Transverse colon (tissue), 4 donors: ENCODE measurements around the gene SPPL3. TPM values are rescaled to one million over a fixed set of nuclear protein-coding genes. Genes with fewer than 3 reads are reported as not detected.

Experiments
- DNase-seq: peaks from one replicate; pipeline ENCODE4 v3.0.0-alpha.2; 2019
- H3K27ac ChIP-seq, 4 donors: fragments of 200-600 bp; sonication (generic); 2 replicates each; pipeline ENCODE4 v1.5.1; 2016 to 2018; ENCODE audit warnings: inconsistent platforms in 4 of 4
- H3K27me3 ChIP-seq: fragments of 200-600 bp; sonication (generic); 2 replicates; pipeline ENCODE4 v1.5.1; 2017; ENCODE audit warnings: inconsistent platforms
- H3K36me3 ChIP-seq, 4 donors: fragments of 200-600 bp; sonication (generic); 2 replicates each; pipeline ENCODE4 v1.5.1; 2017 to 2019; ENCODE audit warnings: inconsistent platforms in 4 of 4
- H3K4me1 ChIP-seq, 4 donors: fragments of 200-600 bp; sonication (generic); 2 replicates each; pipeline ENCODE4 v1.5.1; 2017 to 2020; ENCODE audit warnings: inconsistent platforms in 4 of 4
- H3K4me3 ChIP-seq, 4 donors: fragments of 200-600 bp; sonication (generic); 1 replicate in 1 of 4; 2 replicates in 3 of 4; pipeline versions ENCODE4 v1.5.1 to v1.6.1; 2017 to 2019; ENCODE audit warnings: inconsistent platforms in 4 of 4
- H3K9me3 ChIP-seq, 2 donors: fragments of 200-600 bp; sonication (generic); 2 replicates each; pipeline ENCODE4 v1.5.1; 2017 to 2019; ENCODE audit warnings: inconsistent platforms in 2 of 2
- EP300 ChIP-seq: sonication (generic); formaldehyde crosslinking; IDR thresholded peaks from one replicate; pipeline ENCODE4 v1.6.1; 2017; ENCODE audit warnings: antibody characterized with exemption, low read depth
- POLR2A ChIP-seq: fragments of 450-650 bp; IDR thresholded peaks from one replicate; pipeline ENCODE4 v1.6.1; 2016; ENCODE audit warnings: antibody characterized with exemption, mild to moderate bottlenecking, moderate library complexity
- POLR2AphosphoS5 ChIP-seq, 3 donors: sonication (generic); formaldehyde crosslinking; IDR thresholded peaks; one replicate each; pipeline ENCODE4 v1.6.1; 2016; ENCODE audit warnings: antibody characterized with exemption in 3 of 3
- WGBS, 2 donors: methylation state at CpG; one replicate each; pipeline ENCODE4 v1.1.5; 2018; ENCODE audit warnings: low coverage in 1 of 2; 5-methylcytosine and 5-hydroxymethylcytosine counted together
- in situ Hi-C, 4 donors: fragments of 200-750 bp; cut with MboI; loops; one replicate each; pipeline versions ENCODE4 v1.15.0 to v1.15.1; 2017; ENCODE audit warnings: low sequenced_read_pairs in 3 of 4, low pct_ligation_motif_present in 1 of 4, low pct_unique_long_range_greater_than_20kb in 1 of 4
- intact Hi-C: fragments of 100-400 bp; cut with DNase I; formaldehyde crosslinking; loops from one replicate; pipeline ENCODE4 v1.15.1; 2023; ENCODE audit warnings: low total_unique reads
- total RNA-seq, 4 donors: library from RNA; depleted of rRNA; stranded (reverse); fragments of >200 nt; gene quantifications; one replicate each; pipeline ENCODE4 v1.1.0, GENCODE V29; 2016
- TF ChIP-seq, protein P1 (sequence below), 5 experiments: fragments of 200-600 bp in 3 of 5; fragments of 450-650 bp in 2 of 5; sonication (generic) in 3 of 5; IDR thresholded peaks; 1 replicate in 2 of 5; 2 replicates in 3 of 5; pipeline ENCODE4 v1.5.1; 2016 to 2017; ENCODE audit warnings: antibody characterized with exemption in 5 of 5, inconsistent platforms in 3 of 5, mild to moderate bottlenecking in 2 of 5, moderate library complexity in 1 of 5

SPPL3 gene
- total RNA-seq, 4 donors from 2014 or later, result 34.7 to 45.4 (median 41.6) TPM

GRCh38 chr12:120928864-120929652 lies 24.9 kb upstream of the SPPL3 start:
- WGBS, 2 donors, result 62 to 80% methylated on average over 2 to 13 of the region's 13 CpGs
- in situ Hi-C loops (no loop called here), intact Hi-C loops (no loop called here)
- Histone ChIP-seq H3K27me3 (no peaks in the 10 kb centered on the region), H3K27ac (no peak overlapping the region), H3K4me1 (peaks cover 0 to 3% (median 0%) of the 10 kb centered on the region in 4 donors), H3K9me3 (no peaks in the 10 kb centered on the region), H3K4me3 (no peak overlapping the region), H3K36me3 (no peaks in the 10 kb centered on the region)
- peak; percentile 67 for DNase-seq
- TF ChIP-seq POLR2A (no peak), POLR2AphosphoS5 (IDR thresholded peaks at IDR 0.05) (no peak), EP300 (no peak)
- TF ChIP-seq, protein P1, sequence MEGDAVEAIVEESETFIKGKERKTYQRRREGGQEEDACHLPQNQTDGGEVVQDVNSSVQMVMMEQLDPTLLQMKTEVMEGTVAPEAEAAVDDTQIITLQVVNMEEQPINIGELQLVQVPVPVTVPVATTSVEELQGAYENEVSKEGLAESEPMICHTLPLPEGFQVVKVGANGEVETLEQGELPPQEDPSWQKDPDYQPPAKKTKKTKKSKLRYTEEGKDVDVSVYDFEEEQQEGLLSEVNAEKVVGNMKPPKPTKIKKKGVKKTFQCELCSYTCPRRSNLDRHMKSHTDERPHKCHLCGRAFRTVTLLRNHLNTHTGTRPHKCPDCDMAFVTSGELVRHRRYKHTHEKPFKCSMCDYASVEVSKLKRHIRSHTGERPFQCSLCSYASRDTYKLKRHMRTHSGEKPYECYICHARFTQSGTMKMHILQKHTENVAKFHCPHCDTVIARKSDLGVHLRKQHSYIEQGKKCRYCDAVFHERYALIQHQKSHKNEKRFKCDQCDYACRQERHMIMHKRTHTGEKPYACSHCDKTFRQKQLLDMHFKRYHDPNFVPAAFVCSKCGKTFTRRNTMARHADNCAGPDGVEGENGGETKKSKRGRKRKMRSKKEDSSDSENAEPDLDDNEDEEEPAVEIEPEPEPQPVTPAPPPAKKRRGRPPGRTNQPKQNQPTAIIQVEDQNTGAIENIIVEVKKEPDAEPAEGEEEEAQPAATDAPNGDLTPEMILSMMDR (IDR thresholded peaks at IDR 0.05), result no peak

DNA sequence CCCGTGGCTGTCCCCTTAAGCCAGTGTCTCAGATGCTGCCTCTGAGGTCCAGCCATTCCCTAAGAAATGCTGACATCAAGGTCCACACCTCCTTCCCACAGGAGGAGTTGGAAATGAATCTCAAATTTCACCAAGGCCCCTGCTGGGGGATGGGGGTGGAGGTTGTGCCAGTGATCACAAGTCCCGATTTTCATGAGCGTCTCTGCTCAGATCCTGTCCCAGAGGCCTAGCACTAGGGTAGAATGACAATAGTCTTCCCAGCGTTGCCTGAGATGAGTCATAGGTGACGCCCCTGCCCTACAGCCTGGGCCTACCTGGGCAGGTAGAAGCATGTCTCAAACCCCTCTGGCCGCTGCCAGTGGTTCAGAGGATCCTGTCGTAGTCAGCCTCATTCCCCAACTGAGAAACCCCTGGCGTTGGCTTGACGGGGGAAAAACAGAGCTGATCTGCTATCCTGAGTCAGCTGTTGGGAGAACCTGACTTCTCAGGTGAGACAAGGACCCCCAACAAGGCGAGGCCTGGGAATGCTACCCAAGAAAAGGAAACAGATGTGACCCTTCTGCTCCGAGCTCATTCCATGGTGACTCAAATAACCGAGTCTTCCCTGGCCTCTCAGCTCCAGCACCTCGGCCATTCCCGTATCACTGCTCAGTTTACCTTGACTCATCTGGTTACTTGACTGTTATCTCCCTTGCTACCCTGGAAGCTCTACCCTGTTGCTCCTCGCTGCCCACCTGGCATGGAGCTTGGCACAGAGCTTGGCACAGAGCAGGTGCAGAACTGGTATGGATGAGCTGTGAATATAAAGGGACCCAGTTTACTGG lies 21.8 kb upstream of the SPPL3 start:
- whole genome bisulfite sequencing, 2 donors, result 80% methylated on average over 14 of the region's 15 CpGs; no CpG with 5 or more reads in 1 of the 2 donors
- no peak for DNase-seq
- H3K4me3 ChIP-seq, result no peak overlapping the region
- in situ Hi-C loops, result no loop called here
- no peaks in the 10 kb centered on the region for H3K36me3 ChIP-seq
- no peaks in the 10 kb centered on the region for H3K27me3 ChIP-seq
- no peak overlapping the region for H3K27ac ChIP-seq
- TF ChIP-seq EP300 (no peak), POLR2A (no peak), POLR2AphosphoS5 (IDR thresholded peaks at IDR 0.05) (no peak)
- TF ChIP-seq, protein P1 (IDR thresholded peaks at IDR 0.05), result no peak
- no peaks in the 10 kb centered on the region for H3K9me3 ChIP-seq
- intact Hi-C loops, result no loop called here
- H3K4me1 ChIP-seq, result peaks cover 0 to 3% (median 0%) of the 10 kb centered on the region in 4 donors

DNA sequence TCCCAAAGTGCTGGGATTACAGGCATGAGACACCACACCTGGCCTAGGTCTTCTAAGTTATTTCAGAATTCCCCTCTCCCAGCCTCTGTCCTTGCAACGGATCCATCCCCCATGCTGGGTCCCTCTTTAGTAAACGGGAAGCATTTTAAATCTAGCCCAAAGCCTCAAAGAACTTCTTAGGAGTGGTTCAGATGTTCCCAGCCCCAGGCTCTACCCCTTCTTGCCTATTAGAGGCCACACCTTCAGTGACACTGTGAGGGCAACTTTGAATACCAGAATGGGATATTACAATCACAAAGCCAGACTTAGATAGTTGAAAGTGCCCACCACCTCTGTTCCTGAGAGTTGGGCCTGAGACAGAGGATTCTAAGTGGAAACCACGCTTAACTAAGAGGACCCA lies 18.1 kb upstream of the SPPL3 start:
- in situ Hi-C loops, result no loop called here
- no peak for TF ChIP-seq POLR2AphosphoS5 (IDR thresholded peaks at IDR 0.05)
- H3K27me3 ChIP-seq, result no peaks in the 10 kb centered on the region
- H3K4me3 ChIP-seq, result no peak overlapping the region
- no peak overlapping the region for H3K27ac ChIP-seq
- H3K36me3 ChIP-seq, result no peaks in the 10 kb centered on the region
- peaks cover 10 to 12% of the 10 kb centered on the region in 2 donors for H3K9me3 ChIP-seq
- H3K4me1 ChIP-seq, result no peaks in the 10 kb centered on the region
- whole genome bisulfite sequencing, 2 donors, result 77 to 78% methylated on average over 3 of the region's 3 CpGs
- DNase-seq, result no peak
- intact Hi-C loops, result no loop called here

DNA sequence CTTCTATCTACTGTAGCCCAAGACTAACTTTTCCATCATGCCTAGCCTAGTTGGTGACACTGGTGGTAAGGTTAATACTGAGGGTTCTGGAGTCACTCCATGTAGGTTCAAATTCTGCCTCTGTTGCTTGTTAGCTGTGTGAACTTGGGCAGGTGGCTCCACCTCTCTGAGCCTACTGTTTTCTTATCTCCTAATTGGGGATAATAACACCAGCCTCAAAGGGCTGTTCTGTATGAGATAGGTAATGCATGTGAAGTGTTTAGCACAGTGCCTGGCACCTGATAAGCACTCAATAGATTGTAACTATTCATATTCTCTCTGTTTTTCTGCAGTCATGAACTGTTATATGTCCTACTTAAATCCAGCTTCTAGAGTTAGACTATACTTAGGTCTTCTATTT lies 17.5 kb upstream of the SPPL3 start:
- no peak overlapping the region for H3K27ac ChIP-seq
- no peak overlapping the region for H3K4me3 ChIP-seq
- in situ Hi-C loops, result no loop called here
- no peaks in the 10 kb centered on the region for H3K27me3 ChIP-seq
- H3K4me1 ChIP-seq, result no peaks in the 10 kb centered on the region
- DNase-seq, result no peak
- no peaks in the 10 kb centered on the region for H3K36me3 ChIP-seq
- TF ChIP-seq POLR2A (no peak), POLR2AphosphoS5 (IDR thresholded peaks at IDR 0.05) (no peak), EP300 (no peak)
- TF ChIP-seq, protein P1 (IDR thresholded peaks at IDR 0.05), result no peak
- intact Hi-C loops, result no loop called here
- H3K9me3 ChIP-seq, result peaks cover 10 to 12% of the 10 kb centered on the region in 2 donors
